ENCODE measurements around the gene MRPL53.
A peak's percentile ranks its signal among the peaks of the same experiment; 100 is the strongest.
"Not testable (repeated sequence)": the region's sequence is repeated elsewhere in the genome, so short reads cannot be mapped to it uniquely, and the experiment has no call there.

MRPL53 gene

GRCh38 chr2:74502147-74502719, 29.8 kb upstream of the MRPL53 start:
- DNase-seq, result no peak

DNA sequence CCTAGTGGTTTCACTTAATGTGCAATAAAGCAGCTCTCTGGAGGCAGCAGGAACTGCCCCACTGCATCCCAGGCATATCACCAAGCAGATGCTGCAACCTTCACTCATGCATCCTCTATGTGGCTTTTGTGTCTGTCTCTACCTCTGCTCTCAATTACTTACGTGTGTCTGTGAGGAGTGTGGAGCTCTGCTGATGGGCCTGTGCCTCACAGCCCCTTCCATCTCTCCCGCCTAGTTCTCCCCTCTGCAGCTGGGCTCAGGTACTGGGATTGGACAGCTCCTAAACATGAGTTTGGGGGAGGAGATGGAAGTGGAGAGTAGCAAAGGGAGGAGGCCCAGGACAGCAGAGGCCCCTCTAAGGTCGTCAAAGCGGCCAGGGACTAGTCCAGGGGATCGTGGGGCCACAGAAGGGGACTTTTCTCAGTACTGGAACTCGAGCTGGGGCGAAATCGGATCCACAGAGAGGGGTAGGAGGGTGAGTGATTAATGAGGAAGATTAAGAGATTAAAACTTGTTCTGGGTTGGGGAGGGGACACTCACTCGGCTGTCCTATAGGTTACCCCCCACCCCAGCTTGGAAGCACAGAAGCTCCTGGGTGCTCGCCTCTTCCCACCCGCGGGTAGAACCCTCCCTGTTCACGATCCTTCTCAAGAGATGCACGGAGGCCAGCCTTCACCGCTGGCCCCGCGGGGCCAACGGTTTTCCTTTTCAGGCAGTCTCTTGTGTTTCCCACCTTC, 29.0 kb upstream of the MRPL53 start:
- DNase-seq, result no peak

DNA sequence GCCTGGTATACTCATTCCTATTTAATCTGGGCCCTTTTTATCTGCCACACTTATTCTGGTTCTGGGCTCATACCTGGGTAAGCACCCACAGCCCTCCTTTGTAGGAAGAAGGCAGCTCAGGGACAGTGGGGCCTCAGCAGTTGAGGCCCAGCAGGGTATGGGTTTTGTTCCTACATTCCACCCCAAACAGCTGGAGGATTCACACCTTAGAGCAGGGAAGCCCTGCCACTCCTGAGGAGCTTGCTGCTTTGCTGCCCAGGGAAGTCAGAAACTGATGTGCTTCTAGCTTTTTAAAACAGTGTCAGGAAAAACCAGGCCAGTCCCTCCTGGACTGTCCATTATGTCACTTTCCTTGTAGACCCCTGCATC, 28.1 kb upstream of the MRPL53 start:
- no peak for DNase-seq

DNA sequence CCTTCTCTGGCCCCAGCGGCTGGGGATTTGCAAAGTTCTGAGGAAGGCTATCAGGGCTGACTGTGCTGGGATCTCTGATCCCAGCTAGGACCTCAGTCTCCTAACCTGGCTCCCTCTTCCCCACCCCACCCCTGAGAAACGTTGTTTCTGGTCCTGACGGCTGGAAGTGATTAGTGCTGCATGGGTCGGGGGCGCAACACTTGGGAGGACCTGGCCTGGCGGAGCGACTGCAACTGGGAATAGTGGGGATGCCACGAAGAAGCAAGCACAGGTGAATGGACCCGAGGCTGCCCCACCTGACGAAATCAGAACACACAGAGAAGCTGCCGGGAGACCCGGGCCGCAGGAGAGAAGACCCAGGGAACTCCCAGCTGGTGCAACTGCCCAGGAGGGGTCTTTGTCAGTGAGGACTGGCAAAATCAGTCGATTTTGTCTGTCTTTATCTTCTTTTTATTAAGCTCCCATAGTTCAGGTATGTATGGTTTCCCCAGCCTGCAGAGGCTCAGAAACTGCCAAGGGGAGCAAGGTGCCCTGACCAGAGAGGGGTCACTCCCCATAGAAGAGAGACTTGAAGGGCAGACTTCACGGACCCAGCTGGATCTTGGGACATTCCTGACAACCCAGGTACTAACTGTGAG, 27.6 kb upstream of the MRPL53 start:
- DNase-seq, result no peak

- DNase-seq, result no peak
Measured at GRCh38 chr2:74499267-74499939, 26.9 kb upstream of the MRPL53 start, which contains the start of gene LBX2. Gene LBX2, minus strand, starts transcription at chr2:74499603. Its CDS starts 66 bp downstream, at chr2:74499537.

DNA sequence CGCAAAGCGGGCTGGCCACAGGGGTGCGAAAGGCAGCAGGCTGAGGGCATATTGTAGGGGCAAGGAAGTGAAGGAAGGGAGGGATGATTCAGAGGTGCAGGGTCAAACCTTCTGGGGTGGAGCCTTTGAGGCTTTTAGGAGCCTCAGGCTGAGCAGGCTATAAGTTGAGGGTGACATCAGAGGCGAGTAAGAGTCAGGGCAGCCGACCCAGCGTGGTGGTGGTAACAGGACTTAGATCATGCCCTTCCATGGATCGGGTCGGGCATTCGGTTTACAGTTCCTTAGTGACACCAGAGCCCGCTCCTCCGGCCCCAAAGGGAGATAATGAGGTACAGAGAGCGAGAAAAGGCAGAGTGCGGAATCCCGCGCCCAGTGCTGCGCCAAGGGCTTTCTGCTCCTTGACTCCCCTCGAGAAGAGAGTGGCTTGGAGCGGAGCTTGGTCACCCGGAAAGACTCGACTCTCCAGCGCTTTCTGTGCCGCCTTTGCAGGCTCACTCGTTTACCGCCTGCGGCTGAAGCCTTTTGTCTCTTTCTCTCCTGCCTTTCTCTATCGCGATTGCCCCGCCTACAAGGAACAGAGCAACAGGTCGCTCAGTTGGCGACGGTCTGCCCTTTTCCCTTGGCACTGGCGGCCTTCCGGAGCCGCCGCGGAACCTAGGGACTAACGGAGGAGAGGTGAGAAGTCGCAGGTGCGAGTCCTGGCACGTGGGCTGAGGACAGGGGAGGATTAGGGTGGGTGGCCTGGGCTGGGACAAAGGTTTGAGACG, 26.2 kb upstream of the MRPL53 start:
- no peak for DNase-seq

DNA sequence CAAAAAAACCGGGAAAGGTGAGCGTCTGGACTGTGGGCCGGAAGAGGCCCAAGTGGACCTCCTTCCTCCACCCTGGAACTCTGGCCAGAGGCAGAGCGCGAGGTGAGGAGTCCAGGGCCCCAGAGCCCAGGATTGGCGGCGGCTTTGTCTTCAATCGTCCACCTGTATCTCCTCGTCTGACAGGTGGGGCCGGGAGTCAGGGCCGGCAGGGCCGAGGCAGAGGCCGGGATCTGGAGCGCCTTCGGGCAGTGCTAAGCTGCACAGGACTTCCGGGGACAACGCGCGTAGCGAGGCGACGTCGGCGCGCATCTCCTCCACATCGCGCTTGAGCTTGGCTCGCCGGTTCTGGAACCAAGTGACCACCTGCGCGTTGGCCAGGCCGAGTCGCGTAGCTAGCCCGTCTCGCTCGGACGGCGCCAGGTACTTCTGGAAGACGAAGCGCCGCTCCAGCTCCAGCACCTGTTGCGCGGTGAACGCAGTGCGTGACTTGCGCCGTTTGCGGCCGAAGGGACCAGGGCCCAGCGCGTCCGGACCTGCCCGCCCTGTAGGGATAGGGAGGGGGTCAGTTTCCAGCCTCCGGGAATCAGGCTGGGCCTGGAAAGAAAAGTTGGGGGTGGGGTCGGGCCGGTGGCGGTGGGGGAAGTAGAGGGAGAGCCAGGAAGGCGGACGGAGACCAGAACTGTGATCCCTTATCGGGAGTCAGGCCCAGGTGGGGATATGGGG, 25.5 kb upstream of the MRPL53 start:
- no peak for DNase-seq

GRCh38 chr2:74496997-74497776, 24.7 kb upstream of the MRPL53 start:
- DNase-seq, result no peak

DNA sequence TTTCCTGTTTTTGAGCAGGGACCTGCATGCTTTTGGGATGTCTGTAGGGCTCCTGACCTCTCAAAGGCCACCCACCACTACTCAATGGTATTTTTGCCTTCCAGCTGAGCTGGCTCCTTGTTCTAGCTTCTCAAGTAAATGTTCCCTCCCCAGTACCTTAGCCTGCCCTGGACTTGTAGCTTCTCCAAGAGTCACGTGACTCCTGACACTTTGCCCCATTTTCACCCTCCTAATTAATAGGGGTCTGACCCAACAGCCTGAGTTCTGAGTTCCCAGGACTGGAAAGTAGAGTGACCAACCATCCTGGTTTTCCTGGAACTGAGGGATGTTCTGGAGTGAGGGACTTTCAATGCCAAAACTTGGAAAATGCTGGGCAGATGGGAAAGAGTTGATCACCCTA, 23.0 kb upstream of the MRPL53 start:
- no peak for DNase-seq

DNA sequence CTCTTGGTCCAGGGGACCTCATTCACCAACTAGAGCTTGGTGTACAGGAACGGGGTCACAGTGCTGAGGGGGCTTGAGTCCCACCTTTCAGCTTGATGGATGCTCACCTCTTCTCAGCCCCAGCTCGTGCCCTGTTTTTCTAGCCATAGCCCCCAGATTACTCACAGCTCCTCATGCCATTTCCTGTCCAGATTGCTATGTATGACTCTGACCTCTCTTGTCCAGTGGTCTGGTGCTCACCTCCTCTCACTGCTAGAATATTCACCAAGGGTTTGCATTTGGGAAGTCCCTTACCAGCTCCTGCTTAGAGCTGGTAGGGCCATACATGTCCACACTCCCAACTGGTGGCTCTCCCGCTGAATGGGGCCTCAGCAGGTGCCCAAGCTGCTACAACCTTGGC, 21.1 kb upstream of the MRPL53 start:
- no peak for DNase-seq

- DNase-seq, result no peak
Measured at GRCh38 chr2:74491648-74492544, 19.4 kb upstream of the MRPL53 start.

DNA sequence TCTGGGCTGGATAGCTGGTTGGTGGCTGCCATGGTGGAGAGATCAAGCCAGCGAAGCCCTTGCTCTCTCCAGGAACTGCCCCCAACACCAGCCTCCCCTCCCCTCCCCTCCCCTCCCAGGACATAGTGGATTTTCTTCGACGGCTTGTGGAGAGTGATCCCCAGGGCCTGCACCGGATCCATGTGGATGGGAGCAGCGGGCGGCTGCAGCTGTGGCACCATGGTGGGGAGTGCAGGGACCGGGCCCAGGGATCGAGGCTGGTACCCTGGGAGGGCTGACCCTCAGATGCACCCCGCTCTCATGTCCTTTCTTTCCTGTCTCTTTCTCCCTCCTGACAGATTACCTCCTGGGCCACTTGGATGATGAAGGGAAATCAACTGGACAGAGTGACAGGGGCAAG, 17.4 kb upstream of the MRPL53 start:
- DNase-seq, result no peak

GRCh38 chr2:74488643-74489481, 16.4 kb upstream of the MRPL53 start:
- no peak for DNase-seq

DNA sequence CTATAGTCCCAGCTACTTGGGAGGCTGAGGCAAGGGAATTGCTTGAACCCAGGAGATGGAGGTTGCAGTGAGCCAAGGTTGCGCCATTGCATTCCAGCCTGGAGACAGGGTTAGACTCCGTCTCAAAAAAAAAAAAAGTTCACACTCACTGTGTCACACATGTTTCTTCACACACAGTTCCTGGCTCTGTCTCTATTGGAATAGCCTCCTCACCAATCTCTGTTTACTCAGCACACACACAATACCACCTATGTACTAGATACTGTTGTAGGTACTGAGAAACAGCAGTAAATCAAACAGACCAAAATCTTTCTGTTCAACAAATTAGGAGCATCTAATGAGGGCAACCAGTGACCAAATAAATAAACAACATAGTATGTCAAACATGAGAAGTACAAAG, 13.7 kb upstream of the MRPL53 start:
- DNase-seq, result no peak

DNA sequence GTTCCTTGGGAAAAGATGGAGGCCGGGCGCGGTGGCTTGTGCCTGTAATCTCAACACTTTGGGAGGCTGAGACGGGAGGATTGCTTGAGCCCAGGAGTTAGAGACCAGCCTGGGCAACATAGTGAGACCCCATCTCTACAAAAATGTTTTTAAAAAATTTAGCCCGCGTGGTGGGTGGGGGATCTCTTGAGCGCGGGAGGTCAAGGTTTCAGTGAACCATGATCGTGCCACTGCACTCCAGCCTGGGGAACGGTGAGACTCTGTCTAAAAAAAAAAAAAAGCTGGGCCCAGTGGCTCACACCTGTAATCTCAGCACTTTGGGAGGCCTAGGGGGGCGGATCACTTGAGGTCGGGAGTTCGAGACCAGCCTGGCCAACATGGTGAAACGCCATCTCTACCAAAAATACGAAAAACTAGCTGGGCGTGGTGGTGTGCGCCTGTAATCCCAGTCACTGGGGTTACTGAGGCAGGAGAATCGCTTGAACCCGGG, 11.2 kb upstream of the MRPL53 start:
- DNase-seq, result not testable (repeated sequence)

DNA sequence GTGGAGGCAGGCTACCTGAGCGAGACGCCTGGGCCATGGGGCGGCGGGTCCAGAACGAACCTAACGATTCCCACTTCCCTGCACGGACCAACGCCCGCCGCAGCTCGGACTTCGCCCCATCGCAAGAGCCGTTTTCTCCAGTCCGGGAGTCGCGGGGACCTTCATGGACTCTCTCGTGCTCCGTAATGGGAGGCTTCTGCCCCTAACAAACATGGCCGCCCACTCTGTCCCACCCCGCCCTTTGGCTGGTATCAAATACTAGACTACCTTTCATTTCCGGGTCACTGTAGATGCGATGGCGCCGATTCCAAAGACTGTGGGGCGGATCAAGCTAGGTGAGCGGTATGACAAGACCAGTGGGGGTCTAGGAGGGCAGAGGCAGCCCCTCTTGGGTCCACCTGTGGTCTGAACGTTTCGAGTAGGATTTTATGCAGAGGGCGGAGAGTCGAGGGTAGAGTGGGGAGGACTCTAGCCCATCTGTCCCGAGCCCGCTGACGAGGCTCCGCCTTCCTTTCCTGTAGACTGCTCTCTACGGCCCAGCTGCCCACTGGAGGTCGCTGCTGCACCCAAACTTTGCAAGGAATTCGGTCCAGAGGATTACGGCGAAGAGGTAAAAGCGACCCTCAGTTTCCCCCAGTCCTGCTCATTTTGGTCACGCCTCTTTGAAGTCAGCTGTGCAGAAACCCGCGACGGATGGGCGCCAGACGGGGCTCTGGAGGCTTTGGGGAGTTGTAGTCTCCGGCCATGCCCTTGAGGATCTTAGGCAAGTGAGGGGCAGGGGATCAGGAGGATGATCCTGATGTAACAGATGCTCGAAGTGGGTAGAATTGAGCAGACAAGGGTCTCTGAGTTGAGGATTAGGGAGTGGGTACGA, 10.6 kb upstream of the MRPL53 start, which contains the start of the genes CCDC142 and TTC31:
TSS of gene CCDC142 (minus strand) at position 198 of the 874 bp plus-strand sequence. CDS start at position 37, 161 bp downstream.
TSS of gene TTC31 (plus strand) at position 281 of the 874 bp plus-strand sequence. CDS start at position 296, 15 bp downstream.
- peak; percentile 94 for DNase-seq

DNA sequence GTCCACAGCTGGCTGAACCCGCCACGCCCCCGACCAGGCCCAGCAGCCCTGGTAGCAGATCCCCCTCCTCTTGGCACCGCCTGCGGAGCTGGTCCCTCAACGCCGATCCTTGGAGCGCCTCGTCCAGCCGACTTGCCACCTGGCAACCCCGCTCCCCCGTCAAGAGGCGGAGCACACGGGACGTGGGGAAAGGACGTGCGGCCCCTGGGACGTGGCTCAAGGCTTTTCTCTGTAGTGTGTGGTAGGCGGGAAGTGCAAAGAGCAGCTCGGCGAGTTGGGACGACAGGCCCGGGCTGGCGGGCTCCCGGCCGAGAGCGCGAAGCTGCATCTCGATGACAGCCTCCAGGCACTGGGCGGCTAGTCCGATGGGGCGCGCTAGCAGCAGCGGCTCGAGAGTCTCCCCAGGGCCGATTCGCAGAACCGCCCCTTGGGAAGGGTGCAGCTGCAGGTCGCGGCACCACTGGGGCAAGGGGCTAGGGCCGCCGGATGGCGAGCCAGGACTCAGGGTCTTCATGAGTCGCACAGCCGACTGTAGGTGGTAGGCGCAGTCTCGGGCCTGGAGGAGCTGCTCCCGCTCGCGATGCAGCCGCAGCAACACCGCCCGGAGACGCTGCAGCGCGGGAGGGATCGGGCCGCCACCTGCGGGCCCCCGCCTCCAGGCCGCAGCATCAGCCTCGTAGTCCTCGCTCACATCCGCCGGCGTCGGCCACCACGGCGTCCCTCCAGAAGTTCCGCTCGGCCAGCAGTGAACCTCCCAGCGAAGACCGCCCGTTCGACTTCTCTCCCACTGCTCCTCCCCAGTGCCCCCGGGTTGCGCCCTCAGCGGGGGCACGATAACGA, 9.7 kb upstream of the MRPL53 start:
- no peak for DNase-seq

Measured in amniotic stem cell (primary cell).